C4-2B (cell line): ENCODE results near the gene CENPA.

Experiments
- CTCF ChIP-seq: fragments of 450-650 bp; conservative IDR thresholded peaks from 2 replicates; pipeline ENCODE4 v1.5.1; 2017; ENCODE audit warnings: mild to moderate bottlenecking
- ZFX ChIP-seq: fragments of 450-650 bp; IDR thresholded peaks from 2 replicates; pipeline ENCODE4 v1.6.1; 2017

- TF ChIP-seq CTCF = no peak
- TF ChIP-seq ZFX = no peak
Measured at GRCh38 chr2:26768759-26769088, 17.1 kb upstream of the CENPA start.
